ENCODE data around the gene ATP2B2.

ATP2B2 gene

DNA sequence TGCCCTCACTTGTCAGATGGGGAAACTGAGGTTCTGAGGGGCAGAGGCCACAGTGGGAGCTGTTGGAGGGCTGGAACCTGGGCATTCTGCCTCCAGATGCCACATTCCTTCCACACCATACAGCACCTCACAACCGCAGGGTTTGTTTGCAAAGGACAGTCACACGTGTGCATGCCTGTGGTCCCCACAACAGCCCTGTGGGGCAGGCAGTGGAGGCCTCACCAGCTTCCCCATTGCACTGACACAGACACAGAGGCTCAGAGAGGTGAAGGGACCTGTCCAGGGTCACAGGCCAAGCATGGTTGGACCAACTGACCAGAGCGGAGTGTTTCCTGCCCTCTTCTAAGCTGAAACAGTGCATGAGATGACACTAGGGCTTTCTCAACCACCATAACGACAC, 109.3 kb downstream of the ATP2B2 start:
- WGBS, 2 experiments (ENCODE audit: insufficient coverage in 2 of 2), result 83% methylated on average over 2 to 3 of the region's 4 CpGs
- H3K4me1 ChIP-seq (ENCODE audit: control insufficient read depth, insufficient read depth, low read length, poor library complexity, severe bottlenecking), result no peaks in the 10 kb centered on the region
- H3K27ac ChIP-seq (ENCODE audit: low read depth, low read length, severe bottlenecking), result no peak overlapping the region
- H3K36me3 ChIP-seq (ENCODE audit: control insufficient read depth, insufficient read depth, low read length), result no peaks in the 10 kb centered on the region
- H3K9me3 ChIP-seq (ENCODE audit: control insufficient read depth, low read length), result no peaks in the 10 kb centered on the region
- H3K4me3 ChIP-seq (ENCODE audit: extremely low read depth, insufficient read depth, low read length, poor library complexity, severe bottlenecking), result no peak overlapping the region

DNA sequence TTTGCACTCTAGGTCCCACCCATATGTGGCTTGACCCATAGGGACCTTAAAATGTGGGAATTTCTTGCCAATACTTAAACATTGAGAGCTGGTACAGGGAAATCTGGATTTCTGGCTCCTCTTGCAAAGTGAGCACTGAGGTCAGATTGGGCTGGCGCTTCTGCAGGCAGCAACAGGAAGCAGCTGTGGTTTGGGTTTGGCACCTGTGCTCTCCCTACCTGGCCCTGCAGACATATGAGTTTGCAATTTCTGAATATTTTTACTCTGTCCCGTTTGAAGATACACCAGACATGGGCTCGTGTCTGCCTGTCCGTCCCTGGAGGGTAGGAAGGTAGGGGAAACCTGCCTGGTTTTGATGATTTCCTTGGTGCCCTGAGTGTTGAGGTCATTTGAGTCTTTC, 109.7 kb downstream of the ATP2B2 start:
- H3K9me3 ChIP-seq (ENCODE audit: control insufficient read depth, low read length), result no peaks in the 10 kb centered on the region
- H3K4me1 ChIP-seq (ENCODE audit: control insufficient read depth, insufficient read depth, low read length, poor library complexity, severe bottlenecking), result no peaks in the 10 kb centered on the region
- WGBS, 2 experiments (ENCODE audit: insufficient coverage in 2 of 2), result 81 to 100% methylated on average over 3 to 4 of the region's 4 CpGs
- H3K27ac ChIP-seq (ENCODE audit: low read depth, low read length, severe bottlenecking), result no peak overlapping the region
- H3K36me3 ChIP-seq (ENCODE audit: control insufficient read depth, insufficient read depth, low read length), result no peaks in the 10 kb centered on the region
- H3K4me3 ChIP-seq (ENCODE audit: extremely low read depth, insufficient read depth, low read length, poor library complexity, severe bottlenecking), result no peak overlapping the region

DNA sequence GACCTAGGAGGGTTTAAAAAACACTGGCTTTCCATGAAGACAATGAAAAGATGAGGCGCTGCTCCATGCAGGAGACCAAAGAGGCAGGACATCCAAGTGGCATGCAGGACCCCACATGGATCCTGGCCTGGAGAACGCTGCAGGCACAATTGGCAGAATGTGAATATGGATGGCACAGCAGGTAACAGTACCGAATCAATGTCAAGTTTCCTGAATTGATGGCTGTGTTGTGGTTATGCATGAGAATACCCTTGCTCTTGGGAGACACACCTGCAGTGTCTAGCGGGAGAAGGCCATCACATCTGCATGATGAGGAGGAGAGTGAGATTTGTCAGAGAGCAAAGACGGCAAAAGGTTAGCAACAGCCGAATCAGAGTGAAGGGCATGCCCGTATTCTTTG, 110.2 kb downstream of the ATP2B2 start:
- H3K9me3 ChIP-seq (ENCODE audit: control insufficient read depth, low read length), result no peaks in the 10 kb centered on the region
- no peaks in the 10 kb centered on the region for H3K4me1 ChIP-seq (ENCODE audit: control insufficient read depth, insufficient read depth, low read length, poor library complexity, severe bottlenecking)
- WGBS, 2 experiments (ENCODE audit: insufficient coverage in 2 of 2), result 38 to 64% methylated on average over 4 to 5 of the region's 7 CpGs
- H3K4me3 ChIP-seq (ENCODE audit: extremely low read depth, insufficient read depth, low read length, poor library complexity, severe bottlenecking), result no peak overlapping the region
- no peak overlapping the region for H3K27ac ChIP-seq (ENCODE audit: low read depth, low read length, severe bottlenecking)
- no peaks in the 10 kb centered on the region for H3K36me3 ChIP-seq (ENCODE audit: control insufficient read depth, insufficient read depth, low read length)

DNA sequence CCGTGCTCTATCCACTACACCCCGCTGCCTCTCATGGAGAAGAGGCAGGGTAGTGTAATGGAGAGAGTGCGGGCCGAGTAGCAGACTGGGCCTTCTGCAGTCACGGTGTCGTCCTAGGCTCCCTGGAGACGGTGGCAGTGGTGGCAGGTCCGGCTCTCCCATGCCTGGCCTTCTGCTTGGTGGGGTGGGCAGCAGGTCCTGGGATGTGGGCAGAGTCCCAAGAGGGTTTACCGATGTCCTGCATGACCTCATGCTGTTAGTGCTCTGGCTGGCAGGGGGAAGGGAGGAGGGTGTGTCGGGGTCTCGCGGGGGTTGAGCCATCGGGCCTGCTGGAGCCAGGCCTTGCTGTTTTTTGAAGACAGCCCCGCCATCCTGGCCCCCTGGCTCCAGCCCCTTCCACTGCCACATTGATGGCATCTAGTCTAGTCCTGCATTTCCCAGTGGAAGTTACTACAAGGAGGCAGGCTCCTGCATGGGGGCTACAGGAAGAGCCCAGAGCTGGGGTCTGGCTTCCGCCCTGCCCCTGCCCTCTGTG, 110.8 kb downstream of the ATP2B2 start:
- H3K4me3 ChIP-seq (ENCODE audit: extremely low read depth, insufficient read depth, low read length, poor library complexity, severe bottlenecking), result no peak overlapping the region
- no peaks in the 10 kb centered on the region for H3K9me3 ChIP-seq (ENCODE audit: control insufficient read depth, low read length)
- 87 to 94% methylated on average over 11 to 15 of the region's 15 CpGs for WGBS, 2 experiments (ENCODE audit: insufficient coverage in 2 of 2)
- no peaks in the 10 kb centered on the region for H3K4me1 ChIP-seq (ENCODE audit: control insufficient read depth, insufficient read depth, low read length, poor library complexity, severe bottlenecking)
- H3K27ac ChIP-seq (ENCODE audit: low read depth, low read length, severe bottlenecking), result no peak overlapping the region
- H3K36me3 ChIP-seq (ENCODE audit: control insufficient read depth, insufficient read depth, low read length), result no peaks in the 10 kb centered on the region

DNA sequence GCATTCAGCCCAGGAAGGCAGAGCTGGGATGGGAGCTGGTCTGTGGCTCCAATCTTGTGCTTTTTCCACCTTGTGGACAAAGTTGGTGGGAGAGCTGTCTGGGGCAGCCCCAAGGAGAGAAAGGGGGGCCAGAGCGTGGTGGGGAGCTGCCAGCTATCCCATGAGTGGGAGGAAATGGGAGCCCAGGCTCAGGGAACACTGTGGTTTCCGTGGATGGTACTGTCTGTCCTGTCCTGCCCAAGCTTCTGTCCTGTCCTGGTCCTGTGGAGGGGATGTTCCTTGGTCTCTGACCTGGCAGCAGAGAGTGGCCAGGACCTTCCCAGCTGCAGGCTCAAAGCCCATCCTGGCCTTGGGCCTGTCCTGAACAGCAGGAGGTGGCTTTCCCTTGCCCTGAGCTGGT, 111.9 kb downstream of the ATP2B2 start:
- Histone ChIP-seq H3K36me3 (ENCODE audit: control insufficient read depth, insufficient read depth, low read length) (no peaks in the 10 kb centered on the region), H3K4me1 (ENCODE audit: control insufficient read depth, insufficient read depth, low read length, poor library complexity, severe bottlenecking) (no peaks in the 10 kb centered on the region), H3K4me3 (ENCODE audit: extremely low read depth, insufficient read depth, low read length, poor library complexity, severe bottlenecking) (no peak overlapping the region), H3K27ac (ENCODE audit: low read depth, low read length, severe bottlenecking) (no peak overlapping the region), H3K9me3 (ENCODE audit: control insufficient read depth, low read length) (no peaks in the 10 kb centered on the region)
- WGBS, 2 experiments (ENCODE audit: insufficient coverage in 2 of 2), result 85 to 88% methylated on average over 2 of the region's 2 CpGs

DNA sequence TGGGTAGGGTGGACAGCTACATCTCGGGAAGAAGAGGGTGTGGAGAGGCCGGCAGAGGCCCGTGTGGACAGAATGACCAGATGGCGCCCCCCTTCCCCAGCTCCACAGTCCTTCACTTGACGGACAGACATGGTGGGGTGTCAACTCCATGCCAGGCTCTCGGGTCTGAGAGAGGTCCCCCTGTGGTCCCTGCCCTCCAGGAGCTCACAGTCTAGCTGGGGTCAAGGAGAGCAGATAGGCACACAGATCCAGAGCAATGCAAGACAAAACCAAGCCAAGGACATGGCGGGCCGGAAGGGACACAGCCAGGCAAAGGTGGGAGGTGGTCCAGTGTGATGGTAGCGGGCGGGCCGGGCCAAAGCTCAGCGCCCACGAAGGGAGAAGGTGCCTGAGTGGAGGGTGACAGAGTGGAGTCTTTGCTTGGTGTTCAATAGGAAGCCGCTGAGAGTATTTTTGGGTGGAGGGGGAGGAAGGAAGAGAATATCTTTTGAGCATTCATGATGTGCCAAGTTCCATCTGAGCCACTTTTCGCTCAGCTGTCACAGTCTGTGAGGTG, 112.4 kb downstream of the ATP2B2 start:
- Histone ChIP-seq H3K4me3 (ENCODE audit: extremely low read depth, insufficient read depth, low read length, poor library complexity, severe bottlenecking) (no peak overlapping the region), H3K36me3 (ENCODE audit: control insufficient read depth, insufficient read depth, low read length) (no peaks in the 10 kb centered on the region), H3K9me3 (ENCODE audit: control insufficient read depth, low read length) (peaks cover 3% of the 10 kb centered on the region), H3K27ac (ENCODE audit: low read depth, low read length, severe bottlenecking) (no peak overlapping the region), H3K4me1 (ENCODE audit: control insufficient read depth, insufficient read depth, low read length, poor library complexity, severe bottlenecking) (no peaks in the 10 kb centered on the region)
- WGBS, 2 experiments (ENCODE audit: insufficient coverage in 2 of 2), result 92 to 94% methylated on average over 5 to 11 of the region's 15 CpGs

DNA sequence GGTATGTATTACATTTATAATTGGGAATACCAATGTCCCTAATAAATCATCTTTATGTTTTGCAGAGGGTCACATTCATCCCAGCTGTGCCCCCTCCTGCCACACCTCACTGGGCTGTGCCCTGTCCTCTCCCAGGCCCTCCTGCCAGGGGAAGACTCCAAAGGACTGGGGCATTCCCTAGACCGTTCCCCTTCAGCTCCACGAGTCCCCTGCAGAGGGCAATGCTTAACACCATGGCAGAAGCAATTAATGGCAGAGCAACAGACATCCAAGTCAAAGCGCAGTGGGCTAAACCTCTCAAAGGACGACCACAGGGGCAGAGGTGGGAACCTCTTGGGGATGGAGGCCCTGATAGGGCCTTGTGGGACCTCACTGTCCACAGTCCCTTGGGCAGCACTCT, 113.1 kb downstream of the ATP2B2 start:
- no peaks in the 10 kb centered on the region for H3K4me1 ChIP-seq (ENCODE audit: control insufficient read depth, insufficient read depth, low read length, poor library complexity, severe bottlenecking)
- WGBS, 2 experiments (ENCODE audit: insufficient coverage in 2 of 2), result 63 to 65% methylated on average over 3 to 4 of the region's 4 CpGs
- no peak overlapping the region for H3K4me3 ChIP-seq (ENCODE audit: extremely low read depth, insufficient read depth, low read length, poor library complexity, severe bottlenecking)
- peaks cover 10% of the 10 kb centered on the region for H3K9me3 ChIP-seq (ENCODE audit: control insufficient read depth, low read length)
- H3K27ac ChIP-seq (ENCODE audit: low read depth, low read length, severe bottlenecking), result no peak overlapping the region
- no peaks in the 10 kb centered on the region for H3K36me3 ChIP-seq (ENCODE audit: control insufficient read depth, insufficient read depth, low read length)

DNA sequence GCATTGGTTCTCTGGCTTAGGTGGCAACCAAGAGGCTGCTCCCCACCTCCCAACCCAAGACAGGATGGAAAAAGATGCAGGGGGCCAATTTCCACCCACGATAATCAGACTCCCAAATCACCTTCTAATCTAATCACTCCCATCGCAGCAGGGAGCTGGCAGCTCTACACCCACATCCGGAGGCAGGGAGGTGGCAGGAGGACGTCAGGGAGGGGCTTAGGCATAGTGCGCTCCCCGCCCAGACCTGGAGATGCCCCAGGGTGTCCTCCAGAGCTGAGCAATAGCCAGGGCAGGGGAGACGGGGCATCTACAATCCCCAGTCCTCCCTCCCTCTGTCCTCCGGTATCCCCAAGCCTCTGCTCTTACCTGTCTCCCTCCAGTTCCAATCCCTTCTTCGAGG, 114.0 kb downstream of the ATP2B2 start:
- no peaks in the 10 kb centered on the region for H3K4me1 ChIP-seq (ENCODE audit: control insufficient read depth, insufficient read depth, low read length, poor library complexity, severe bottlenecking)
- 89 to 96% methylated on average over 5 to 8 of the region's 9 CpGs for WGBS, 2 experiments (ENCODE audit: insufficient coverage in 2 of 2)

DNA sequence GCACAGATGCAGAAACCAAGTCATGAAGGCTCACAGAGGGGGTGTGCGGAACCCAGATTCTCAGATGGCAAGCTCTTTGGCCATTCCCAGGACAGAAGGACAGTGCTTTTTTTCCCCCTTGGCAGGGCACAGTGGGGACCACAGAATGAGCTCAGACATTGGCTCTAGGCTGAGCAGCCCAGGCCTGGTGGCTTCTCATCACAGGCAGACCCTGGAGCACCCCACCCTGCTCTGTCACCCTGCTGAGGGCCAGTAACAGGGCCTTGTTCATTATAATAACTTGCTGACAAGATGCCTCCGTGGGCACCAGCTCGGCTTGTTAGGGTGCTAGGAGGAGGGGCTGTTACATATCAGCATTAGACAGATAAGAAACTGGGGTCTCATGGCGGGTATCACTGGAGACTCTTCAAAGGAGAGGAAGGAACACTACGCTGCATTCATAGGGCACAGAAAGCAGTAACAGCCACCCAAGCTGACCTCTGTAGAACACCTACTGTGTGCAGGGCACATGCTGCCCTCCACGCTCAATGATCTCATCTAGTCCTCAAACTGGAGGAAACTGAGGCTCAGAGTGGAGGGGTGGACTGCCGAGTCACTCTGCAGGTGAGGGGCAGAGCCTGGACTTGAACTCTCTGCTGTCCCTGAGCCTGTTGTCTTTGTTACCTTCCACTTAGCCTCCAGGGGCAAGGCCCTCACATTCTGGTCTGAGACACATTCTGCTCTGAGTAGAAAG, 114.6 kb downstream of the ATP2B2 start:
- Histone ChIP-seq H3K27ac (ENCODE audit: low read depth, low read length, severe bottlenecking) (no peak overlapping the region), H3K4me3 (ENCODE audit: extremely low read depth, insufficient read depth, low read length, poor library complexity, severe bottlenecking) (no peak overlapping the region), H3K4me1 (ENCODE audit: control insufficient read depth, insufficient read depth, low read length, poor library complexity, severe bottlenecking) (no peaks in the 10 kb centered on the region), H3K36me3 (ENCODE audit: control insufficient read depth, insufficient read depth, low read length) (no peaks in the 10 kb centered on the region), H3K9me3 (ENCODE audit: control insufficient read depth, low read length) (peaks cover 13% of the 10 kb centered on the region)
- WGBS, 2 experiments (ENCODE audit: insufficient coverage in 2 of 2), result 88% methylated on average over 4 to 6 of the region's 7 CpGs

More for the DNA sequence above, 114.0 kb downstream of the ATP2B2 start:
- peaks cover 13% of the 10 kb centered on the region for H3K9me3 ChIP-seq (ENCODE audit: control insufficient read depth, low read length)
- H3K27ac ChIP-seq (ENCODE audit: low read depth, low read length, severe bottlenecking), result no peak overlapping the region
- H3K4me3 ChIP-seq (ENCODE audit: extremely low read depth, insufficient read depth, low read length, poor library complexity, severe bottlenecking), result no peak overlapping the region
- no peaks in the 10 kb centered on the region for H3K36me3 ChIP-seq (ENCODE audit: control insufficient read depth, insufficient read depth, low read length)

DNA sequence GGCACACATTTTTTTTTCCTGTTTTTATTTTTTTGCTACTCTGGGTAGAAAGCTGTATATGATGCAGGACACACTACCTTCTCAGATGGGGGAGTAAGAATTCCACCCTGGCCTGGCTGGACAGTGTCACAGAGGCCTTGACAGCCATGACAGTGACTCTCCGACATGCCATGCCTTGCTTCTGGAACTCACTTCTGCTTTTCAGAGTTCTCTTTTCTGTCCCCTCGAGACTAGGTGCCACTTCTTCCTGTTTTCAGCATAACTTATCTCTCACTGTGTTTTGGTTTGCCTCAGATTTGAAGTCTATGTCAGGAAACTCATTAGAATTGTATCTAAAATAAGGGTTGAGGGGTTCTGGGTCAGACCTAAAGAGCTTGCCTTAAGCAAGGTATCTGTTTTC, 115.4 kb downstream of the ATP2B2 start:
- Histone ChIP-seq H3K4me1 (ENCODE audit: control insufficient read depth, insufficient read depth, low read length, poor library complexity, severe bottlenecking) (no peaks in the 10 kb centered on the region), H3K27ac (ENCODE audit: low read depth, low read length, severe bottlenecking) (no peak overlapping the region), H3K4me3 (ENCODE audit: extremely low read depth, insufficient read depth, low read length, poor library complexity, severe bottlenecking) (no peak overlapping the region), H3K9me3 (ENCODE audit: control insufficient read depth, low read length) (peaks cover 13% of the 10 kb centered on the region), H3K36me3 (ENCODE audit: control insufficient read depth, insufficient read depth, low read length) (no peaks in the 10 kb centered on the region)
- WGBS, 2 experiments (ENCODE audit: insufficient coverage in 2 of 2), result 74 to 100% methylated on average over 1 to 2 of the region's 2 CpGs

DNA sequence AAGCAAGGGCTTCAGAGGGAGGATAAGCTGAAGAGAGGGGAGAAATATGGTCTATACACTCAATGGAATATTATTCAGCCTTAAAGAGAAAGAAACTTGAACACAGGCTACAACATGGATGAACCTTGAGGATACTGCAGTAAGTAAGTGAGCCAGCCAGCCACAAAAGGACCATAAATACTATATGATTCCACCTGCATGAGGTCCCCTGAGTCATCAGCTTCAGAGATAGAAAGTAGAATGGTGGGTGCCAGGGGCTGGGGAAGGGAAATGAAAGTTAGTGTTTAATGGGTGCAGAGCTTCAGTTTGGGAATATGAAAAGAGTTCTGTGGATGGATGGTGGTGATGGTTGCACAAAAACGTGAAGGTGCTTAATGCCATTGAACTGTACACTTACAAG, 116.0 kb downstream of the ATP2B2 start:
- no peak overlapping the region for H3K27ac ChIP-seq (ENCODE audit: low read depth, low read length, severe bottlenecking)
- H3K36me3 ChIP-seq (ENCODE audit: control insufficient read depth, insufficient read depth, low read length), result no peaks in the 10 kb centered on the region
- H3K4me1 ChIP-seq (ENCODE audit: control insufficient read depth, insufficient read depth, low read length, poor library complexity, severe bottlenecking), result no peaks in the 10 kb centered on the region
- H3K9me3 ChIP-seq (ENCODE audit: control insufficient read depth, low read length), result peaks cover 13% of the 10 kb centered on the region
- WGBS, 2 experiments (ENCODE audit: insufficient coverage in 2 of 2), result no CpG with 5 or more reads among the region's 1 CpG
- no peak overlapping the region for H3K4me3 ChIP-seq (ENCODE audit: extremely low read depth, insufficient read depth, low read length, poor library complexity, severe bottlenecking)
